GM12892 (cell line): ENCODE measurements around the gene C19orf85.

ENCODE experiments used
- POLR2A ChIP-seq: IDR thresholded peaks from 2 replicates; pipeline ENCODE4 v1.6.1; 2011; ENCODE audit warnings: low read depth, low read length, control low read depth
- POLR2AphosphoS5 ChIP-seq: IDR thresholded peaks from 2 replicates; pipeline ENCODE4 v1.6.1; 2011; ENCODE audit warnings: low read depth, low read length, control low read depth
- TAF1 ChIP-seq: IDR thresholded peaks from 2 replicates; pipeline ENCODE4 v1.6.1; 2011; ENCODE audit warnings: low read depth, mild to moderate bottlenecking, control low read depth, low read length, borderline replicate concordance

DNA sequence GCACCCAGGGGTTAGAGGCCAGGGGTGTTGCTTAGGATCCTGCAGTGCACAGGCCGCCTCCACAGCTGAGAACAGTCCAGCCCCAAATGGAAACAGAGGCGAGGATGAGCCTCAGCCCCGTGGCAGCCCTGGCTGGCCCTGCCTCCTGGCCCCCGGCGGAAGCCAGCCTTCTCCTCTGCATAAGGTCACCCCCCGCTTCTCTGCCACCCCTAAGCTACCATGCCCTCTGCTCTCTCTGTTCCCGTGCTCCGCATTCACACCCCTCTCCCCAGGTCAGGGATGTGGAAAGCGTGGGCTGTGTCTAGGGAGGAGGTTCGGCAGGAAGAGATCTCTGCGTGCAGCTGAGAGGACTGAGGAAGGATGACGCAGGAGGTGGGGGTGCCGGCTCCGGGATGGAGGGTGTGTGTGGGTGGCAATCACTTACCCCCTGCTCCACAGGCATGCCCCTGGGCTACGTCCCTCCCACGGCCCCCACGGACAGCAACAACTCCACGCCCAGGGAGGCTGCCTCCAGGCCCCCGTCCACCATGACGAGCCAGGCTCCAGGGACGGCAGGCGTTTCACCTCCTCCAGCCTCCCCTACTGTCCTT, 29.7 kb upstream of the C19orf85 start:
- TF ChIP-seq POLR2AphosphoS5 (no peak), POLR2A (no peak), TAF1 (no peak)
